HG02840 (cell line): ENCODE data around the gene PAIP2.

Experiments
- ATAC-seq: cut with Tn5 transposase; IDR thresholded peaks from one replicate; pipeline ENCODE4 v1.9.1; 2021; ENCODE audit warnings: mild to moderate bottlenecking, moderate library complexity, moderate number of reproducible peaks; ENCODE audit not compliant: unreplicated experiment, low FRiP score

Gene PAIP2

DNA sequence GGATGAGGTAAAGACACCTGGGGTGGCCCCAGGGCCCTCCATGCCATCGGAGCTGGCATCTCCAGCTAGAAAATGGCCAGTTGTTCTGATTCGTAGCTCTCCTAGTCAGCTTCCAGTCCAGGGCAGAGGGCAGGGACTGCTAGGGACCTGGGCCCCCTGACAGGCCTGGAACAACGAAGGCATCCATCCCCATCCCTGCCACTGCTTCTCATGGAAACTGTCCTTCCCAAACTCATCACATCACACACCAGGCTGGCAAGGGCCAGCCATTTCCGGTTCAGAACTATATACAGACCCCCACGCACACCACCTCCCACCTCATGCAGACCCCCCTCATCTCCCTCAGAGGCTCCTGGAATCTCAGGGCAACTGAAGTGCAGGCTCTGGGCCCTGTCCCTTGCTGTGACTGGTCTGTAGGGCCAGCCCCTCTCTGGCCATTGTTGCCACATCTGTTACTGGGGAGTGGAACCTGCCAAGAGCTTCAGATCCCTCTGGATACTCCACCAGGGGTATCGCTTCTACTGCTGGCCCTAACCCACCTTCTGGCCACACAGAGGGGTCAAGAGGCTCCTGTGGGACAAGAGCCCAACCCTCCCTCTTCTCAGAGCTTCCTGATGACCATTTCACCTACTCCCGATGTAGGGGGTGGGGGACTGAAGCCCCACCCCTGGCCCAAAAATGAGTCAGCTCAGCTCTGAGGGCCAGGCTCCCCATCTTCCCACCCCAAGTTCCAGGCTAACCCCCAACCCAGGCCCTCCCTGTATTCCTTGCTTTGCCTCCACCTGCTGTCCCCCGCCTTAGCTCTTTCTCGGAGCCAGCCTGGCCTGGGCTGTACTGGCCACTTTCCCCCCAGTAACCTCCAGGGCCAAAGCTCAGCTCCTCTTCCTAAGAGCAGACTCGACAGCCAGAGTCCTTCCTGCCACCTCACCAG, 49.2 kb downstream of the PAIP2 start:
- ATAC-seq, result no peak

GRCh38 chr5:139391570-139392323, 50.1 kb downstream of the PAIP2 start:
- ATAC-seq, result no peak

- ATAC-seq, result peak; percentile 4
Measured at GRCh38 chr5:139392324-139392677, 50.6 kb downstream of the PAIP2 start.

DNA sequence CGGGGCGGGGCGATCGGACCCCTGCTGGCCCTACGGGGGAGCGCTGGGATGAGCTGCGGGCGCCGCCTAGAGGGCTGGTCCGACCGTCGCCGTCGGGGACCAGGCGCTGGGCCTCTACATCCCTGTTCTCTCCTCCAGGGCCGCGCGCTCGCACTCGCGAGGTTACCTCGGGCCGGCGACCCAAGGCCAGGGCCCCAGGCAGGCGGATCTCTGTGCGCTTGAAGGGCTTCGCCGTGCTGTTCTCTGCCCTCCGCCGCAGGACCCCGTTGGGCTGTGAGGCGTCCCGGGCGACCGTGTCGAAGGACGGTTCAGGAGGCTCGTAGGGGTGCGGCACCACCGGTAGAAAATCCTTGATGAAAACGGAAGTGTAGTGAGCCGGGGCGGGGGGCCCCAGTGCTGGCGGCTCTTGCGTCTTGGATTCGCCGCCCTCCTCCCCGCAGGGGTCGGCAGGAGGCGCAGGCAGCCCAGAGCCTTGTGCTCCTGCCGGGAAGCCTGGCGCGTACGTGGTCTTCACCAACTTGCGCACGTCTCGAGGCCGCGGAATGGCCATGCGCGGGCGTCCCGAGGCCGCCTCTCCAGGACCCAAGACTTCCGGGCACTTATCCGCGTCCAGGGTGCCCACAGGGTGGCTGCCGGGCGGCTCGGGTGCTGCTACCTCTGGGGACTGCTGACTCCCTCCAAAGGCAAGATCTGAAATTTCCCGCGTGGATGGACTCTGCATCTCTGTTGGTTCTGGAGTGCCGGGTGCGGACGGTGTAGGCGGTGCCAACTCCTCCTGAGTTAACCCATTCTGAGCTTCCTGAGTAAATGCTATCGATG, 51.2 kb downstream of the PAIP2 start:
- ATAC-seq, result peak; percentile 44

DNA sequence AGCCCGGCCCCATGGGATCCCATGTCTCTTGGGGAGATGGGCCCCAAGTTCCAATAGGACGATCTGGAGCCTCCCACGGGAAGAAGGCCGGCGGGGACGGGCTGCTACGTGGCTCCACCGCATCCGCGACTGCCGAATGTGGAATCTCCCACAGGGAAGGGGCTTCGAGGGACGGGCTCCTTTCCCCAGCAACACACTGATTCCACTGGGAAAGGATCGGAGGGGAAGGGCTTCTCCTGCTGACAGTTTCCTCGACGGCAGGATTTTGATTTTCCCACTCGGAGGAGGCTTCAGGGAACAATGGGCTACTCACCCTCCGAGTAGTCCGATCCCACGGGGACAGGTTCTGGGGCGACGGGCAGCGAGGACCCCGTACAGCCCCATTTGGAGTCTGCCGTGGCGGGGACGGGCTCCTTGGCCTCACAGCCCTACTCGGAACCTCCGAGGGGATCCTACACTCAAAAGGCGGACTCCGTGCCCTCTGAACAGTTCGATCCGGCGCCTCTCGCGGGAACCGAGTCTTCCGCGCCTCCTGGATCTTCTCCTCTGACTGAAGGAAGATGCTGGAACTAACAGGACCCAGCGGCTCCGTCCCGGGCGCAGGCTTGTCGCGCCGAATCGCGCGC, 52.0 kb downstream of the PAIP2 start:
- ATAC-seq, result no peak

- ATAC-seq, result no peak
Measured at GRCh38 chr5:139394123-139394653, 52.5 kb downstream of the PAIP2 start.

GRCh38 chr5:139394654-139395566, 53.3 kb downstream of the PAIP2 start, which contains the start of gene PROB1:
Gene PROB1 (minus strand): TSS chr5:139395104. CDS start chr5:139395081, 23 bp downstream.
- ATAC-seq, result no peak

- no peak for ATAC-seq
Measured at GRCh38 chr5:139395844-139396640, 54.4 kb downstream of the PAIP2 start.

DNA sequence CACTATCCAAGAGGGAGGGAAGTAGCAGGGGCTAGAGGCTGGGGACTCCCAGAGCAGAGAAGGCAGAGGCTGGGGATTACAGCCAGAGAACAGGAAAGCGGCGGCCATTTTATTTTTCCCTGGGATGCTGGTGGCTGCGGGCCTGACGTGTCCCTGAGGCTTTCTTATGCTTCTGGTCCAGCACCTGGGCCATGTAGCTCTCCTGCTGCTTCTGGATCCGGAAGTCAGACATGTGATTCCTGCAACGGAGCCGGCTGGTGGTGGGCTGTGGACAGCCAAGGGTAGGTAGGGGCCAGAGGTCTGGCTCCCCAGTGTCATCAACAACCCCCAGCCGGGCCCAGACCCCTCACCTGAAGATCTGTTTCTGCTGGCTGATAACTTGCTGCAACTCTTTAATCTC, 55.0 kb downstream of the PAIP2 start:
- ATAC-seq, result no peak

GRCh38 chr5:139397921-139398320, 56.3 kb downstream of the PAIP2 start:
- ATAC-seq, result no peak

- no peak for ATAC-seq
Measured at GRCh38 chr5:139399501-139400121, 58.0 kb downstream of the PAIP2 start.

GRCh38 chr5:139401546-139401945, 59.9 kb downstream of the PAIP2 start:
- ATAC-seq, result no peak

- ATAC-seq, result no peak
Measured at GRCh38 chr5:139402561-139403158, 61.0 kb downstream of the PAIP2 start.

- ATAC-seq, result no peak
Measured at GRCh38 chr5:139403418-139403786, 61.7 kb downstream of the PAIP2 start.

GRCh38 chr5:139403787-139404483, 62.3 kb downstream of the PAIP2 start, which contains the start of gene SPATA24:
Gene SPATA24 (minus strand): TSS chr5:139404089. CDS start chr5:139404060, 29 bp downstream.
- peak; percentile 83 for ATAC-seq

- no peak for ATAC-seq
Measured at GRCh38 chr5:139404484-139404840, 62.8 kb downstream of the PAIP2 start.

- no peak for ATAC-seq
Measured at GRCh38 chr5:139406963-139407362, 65.3 kb downstream of the PAIP2 start.
